Keratinocyte (primary cell): ENCODE data around the gene RAB1B.

Experiments
- CTCF ChIP-seq, 3 experiments: IDR thresholded peaks in 1 of 3; conservative IDR thresholded peaks in 1 of 3; optimal IDR thresholded peaks in 1 of 3; 2 replicates in 2 of 3; 3 replicates in 1 of 3; pipeline versions ENCODE3 to v1.5.1; 2011; ENCODE audit warnings: low read length in 3 of 3, mild to moderate bottlenecking in 3 of 3, moderate library complexity in 2 of 3, control low read depth in 1 of 3, inconsistent platforms in 1 of 3; ENCODE audit not compliant: insufficient read depth in 2 of 3; ENCODE audit errors: extremely low read depth in 1 of 3
- EZH2 ChIP-seq: IDR thresholded peaks from one replicate; pipeline ENCODE4 v1.6.1; 2012; ENCODE audit warnings: inconsistent platforms, mild to moderate bottlenecking, low read length, moderate library complexity

- TF ChIP-seq EZH2, result no peak
- TF ChIP-seq CTCF (optimal IDR thresholded peaks at IDR 0.05 in 1 of 3, IDR thresholded peaks at IDR 0.05 in 1 of 3, conservative IDR thresholded peaks at IDR 0.05 in 1 of 3; ENCODE audit: extremely low read depth in 1 of 3, insufficient read depth in 2 of 3, low read length in 3 of 3), result no peak
Observed at GRCh38 chr11:66230978-66231377, 37.5 kb upstream of the RAB1B start.
